Prostate gland (tissue), 1 donor: ENCODE results near the gene FHIT.

Source experiments
- POLR2A ChIP-seq: fragments of 450-650 bp; IDR thresholded peaks from one replicate; pipeline ENCODE4 v1.6.1; 2016; ENCODE audit warnings: antibody characterized with exemption, mild to moderate bottlenecking
- POLR2AphosphoS5 ChIP-seq: sonication (generic); formaldehyde crosslinking; IDR thresholded peaks from one replicate; pipeline ENCODE4 v1.6.1; 2017; ENCODE audit warnings: antibody characterized with exemption

DNA sequence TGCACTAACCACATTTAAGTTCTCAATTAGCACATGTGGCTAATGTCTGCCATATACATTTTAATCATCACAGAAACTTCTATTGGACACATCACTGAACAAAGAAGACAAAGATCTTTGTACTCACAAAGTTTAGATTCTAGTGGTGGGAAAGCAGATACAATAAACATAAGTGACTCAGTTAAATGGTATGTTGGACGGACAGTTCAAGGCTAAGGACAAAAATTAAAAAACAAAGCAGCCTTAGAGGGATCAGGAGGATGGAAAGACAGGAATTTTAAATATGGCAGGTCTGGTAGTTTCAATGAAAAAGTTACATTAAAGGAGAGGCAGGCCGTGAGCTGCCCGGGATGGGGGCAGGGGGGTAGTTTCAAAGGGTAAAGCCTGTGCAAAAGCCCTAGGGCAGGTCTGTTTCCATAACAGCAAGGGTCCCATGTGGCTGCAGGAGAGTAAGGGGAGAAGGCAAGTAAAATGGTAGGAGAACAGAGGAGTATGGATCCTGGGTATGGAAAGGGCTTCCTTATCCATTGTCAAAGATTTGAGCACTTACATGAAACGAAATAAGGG lies 220.7 kb downstream of the FHIT start:
- TF ChIP-seq POLR2AphosphoS5 (no peak), POLR2A (no peak)
